BLaER1 (cell line): ENCODE measurements around the gene PRR36.

Experiments
- H3K27ac ChIP-seq: shearing (Covaris generic); formaldehyde crosslinking; 2 replicates; pipeline ENCODE4 v1.8.1; 2022
- H3K27me3 ChIP-seq: shearing (Covaris generic); formaldehyde crosslinking; 2 replicates; pipeline ENCODE4 v1.8.1; 2022
- H3K36me3 ChIP-seq: shearing (Covaris generic); formaldehyde crosslinking; 2 replicates; pipeline ENCODE4 v1.8.1; 2022
- H3K4me1 ChIP-seq: shearing (Covaris generic); formaldehyde crosslinking; 2 replicates; pipeline ENCODE4 v1.8.1; 2022
- H3K4me2 ChIP-seq: shearing (Covaris generic); formaldehyde crosslinking; 2 replicates; pipeline ENCODE4 v1.8.1; 2022
- H3K4me3 ChIP-seq: shearing (Covaris generic); formaldehyde crosslinking; 2 replicates; pipeline ENCODE4 v1.8.1; 2022
- H3K9ac ChIP-seq: shearing (Covaris generic); formaldehyde crosslinking; 2 replicates; pipeline ENCODE4 v1.8.1; 2022
- H3K9me3 ChIP-seq: shearing (Covaris generic); formaldehyde crosslinking; 2 replicates; pipeline ENCODE4 v1.8.1; 2022
- H4K20me1 ChIP-seq: shearing (Covaris generic); formaldehyde crosslinking; 2 replicates; pipeline ENCODE4 v1.8.1; 2022
- Cebpa-rat ChIP-seq: shearing (Covaris generic); IDR thresholded peaks from 2 replicates; pipeline ENCODE4 v1.8.1; 2022

Gene PRR36

DNA sequence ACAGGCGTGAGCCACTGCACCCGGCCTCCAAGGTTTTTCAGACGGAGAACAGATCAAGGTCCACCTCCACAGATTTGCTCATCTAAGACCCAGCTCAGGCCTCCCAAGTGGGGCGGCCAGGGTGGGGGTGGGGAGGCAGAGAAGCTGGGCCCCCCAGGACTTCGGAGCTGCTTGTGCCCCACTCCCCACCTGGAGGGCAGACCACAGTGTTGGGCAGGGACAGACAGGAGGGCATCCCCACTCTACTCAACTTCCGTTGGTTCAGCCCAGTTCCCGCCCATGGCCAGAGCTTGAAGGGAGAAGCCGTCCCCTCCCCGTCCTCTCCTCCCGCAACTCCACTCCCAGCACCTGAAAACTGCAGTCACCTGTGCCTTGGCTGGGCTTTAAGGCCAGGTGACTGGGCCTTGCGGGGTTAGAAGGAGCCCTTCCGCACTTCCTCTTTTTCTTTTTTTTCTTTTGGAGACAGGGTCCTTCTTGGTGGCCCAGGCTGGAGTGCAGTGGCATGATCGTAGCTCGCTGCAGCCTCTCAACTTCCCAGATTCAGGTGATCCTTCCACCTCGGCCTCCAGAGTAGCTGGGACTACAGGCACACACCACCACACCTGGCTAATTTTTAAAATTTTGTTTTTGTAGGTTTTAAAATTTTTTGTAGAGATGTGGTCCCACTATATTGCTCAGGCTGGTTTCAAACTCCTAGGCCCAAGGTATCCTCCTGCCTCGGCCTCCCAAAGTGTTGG is 13.4 kb upstream of the PRR36 start:
- Histone ChIP-seq H3K4me1 (peaks cover 31% of the 10 kb centered on the region), H3K4me3 (no peak overlapping the region), H3K4me2 (no peak overlapping the region), H3K9me3 (no peaks in the 10 kb centered on the region), H3K27ac (no peak overlapping the region), H3K27me3 (peaks cover 17% of the 10 kb centered on the region; the same call in 1 of the 2 replicates), H3K9ac (no peak overlapping the region), H3K36me3 (no peaks in the 10 kb centered on the region), H4K20me1 (no peaks in the 10 kb centered on the region)
- TF ChIP-seq Cebpa-rat = no peak

DNA sequence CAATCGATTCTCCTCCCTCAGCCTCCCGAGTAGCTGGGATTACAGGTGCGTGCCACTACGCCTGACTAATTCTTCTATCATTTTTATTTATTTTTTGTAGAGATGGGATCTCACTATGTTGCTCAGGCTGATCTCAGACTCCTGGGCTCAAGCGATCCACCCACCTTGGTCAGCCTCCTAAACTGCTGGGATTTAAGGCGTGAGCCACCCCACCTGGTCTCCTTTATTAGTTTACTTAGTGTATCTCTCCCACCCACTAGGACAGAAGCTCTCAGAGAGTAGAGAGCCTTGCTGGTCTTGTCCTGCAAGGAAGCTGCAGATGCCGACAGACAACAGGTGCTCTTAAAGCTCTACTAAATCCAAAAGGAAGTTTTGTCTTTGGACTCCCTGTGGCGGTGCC is 11.6 kb upstream of the PRR36 start:
- Histone ChIP-seq H3K9ac (no peak overlapping the region), H4K20me1 (no peaks in the 10 kb centered on the region), H3K27ac (no peak overlapping the region), H3K27me3 (peaks cover 17% of the 10 kb centered on the region; the same call in 1 of the 2 replicates), H3K9me3 (no peaks in the 10 kb centered on the region), H3K4me1 (peaks cover 13% of the 10 kb centered on the region), H3K36me3 (no peaks in the 10 kb centered on the region), H3K4me3 (no peak overlapping the region), H3K4me2 (no peak overlapping the region)
- no peak for TF ChIP-seq Cebpa-rat

DNA sequence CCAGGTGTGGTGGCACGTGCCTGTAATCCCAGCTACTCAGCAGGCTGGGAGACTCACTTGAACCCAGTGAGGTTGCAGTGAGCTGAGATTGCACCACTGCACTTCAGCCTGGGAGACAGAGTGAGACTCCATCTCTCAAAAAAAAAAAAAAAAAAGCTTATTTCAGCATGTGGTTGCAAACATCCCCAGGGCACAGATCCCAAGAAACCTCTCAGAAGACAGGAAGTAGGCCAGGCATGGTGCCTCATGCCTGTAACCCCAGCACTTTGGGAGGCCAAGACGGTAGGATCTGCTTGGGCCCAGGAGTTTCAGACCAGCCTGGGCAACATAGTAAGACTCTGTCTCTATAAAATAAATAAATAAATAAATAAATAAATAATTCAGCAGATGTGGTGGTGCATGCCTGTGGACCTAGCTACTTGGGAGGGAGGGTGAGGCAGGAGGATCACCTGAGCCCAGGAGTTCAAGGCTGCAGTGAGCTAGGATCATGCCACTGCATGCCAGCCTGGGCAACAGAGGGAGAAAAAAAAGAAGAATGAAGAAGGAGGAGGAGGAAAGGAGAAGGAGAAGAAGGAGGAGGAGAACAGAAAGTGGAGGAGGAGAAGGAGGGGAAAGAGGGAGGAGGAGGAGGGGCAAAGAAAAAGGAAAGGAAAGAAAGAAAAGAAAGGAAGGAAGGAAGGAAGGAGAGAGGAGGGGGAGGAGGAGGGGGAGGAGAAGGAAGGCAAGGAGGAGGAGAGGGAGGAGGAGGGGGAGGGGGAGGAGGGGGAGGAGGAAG is 9.8 kb upstream of the PRR36 start:
- H3K9me3 ChIP-seq = no peaks in the 10 kb centered on the region
- H3K27ac ChIP-seq = no peak overlapping the region

DNA sequence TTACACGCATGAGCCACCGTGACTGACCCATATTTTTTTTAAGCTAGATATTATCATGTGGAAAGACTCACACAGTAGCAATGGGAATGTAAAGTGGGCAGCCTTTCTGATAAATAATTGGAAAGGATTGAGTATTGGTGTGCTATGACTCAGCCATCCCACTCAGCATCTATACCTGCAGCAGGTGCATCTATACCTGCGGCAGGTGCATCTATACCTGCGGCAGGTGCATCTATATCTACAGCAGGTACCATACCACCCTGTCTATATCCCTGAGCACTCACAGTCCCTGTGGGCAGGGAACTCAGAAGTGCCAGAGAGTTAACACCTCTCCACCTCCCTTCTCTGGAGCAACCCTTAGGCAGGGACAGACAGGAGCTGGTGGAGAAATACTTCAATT is 8.9 kb upstream of the PRR36 start:
- Histone ChIP-seq H3K9ac (no peak overlapping the region), H4K20me1 (no peaks in the 10 kb centered on the region), H3K27me3 (peaks cover 6% of the 10 kb centered on the region; the same call in 1 of the 2 replicates), H3K4me3 (no peak overlapping the region), H3K27ac (no peak overlapping the region), H3K9me3 (no peaks in the 10 kb centered on the region), H3K36me3 (no peaks in the 10 kb centered on the region), H3K4me2 (no peak overlapping the region), H3K4me1 (peaks cover 28% of the 10 kb centered on the region)
- TF ChIP-seq Cebpa-rat = no peak

More for the DNA sequence above, 9.8 kb upstream of the PRR36 start:
- peaks cover 14% of the 10 kb centered on the region; the same call in 1 of the 2 replicates for H3K27me3 ChIP-seq
- no peak overlapping the region for H3K4me3 ChIP-seq
- no peaks in the 10 kb centered on the region for H3K36me3 ChIP-seq
- H3K4me2 ChIP-seq = peak overlapping the region; percentile 30
- TF ChIP-seq Cebpa-rat = no peak
- no peak overlapping the region for H3K9ac ChIP-seq
- H4K20me1 ChIP-seq = no peaks in the 10 kb centered on the region
- H3K4me1 ChIP-seq = peaks cover 23% of the 10 kb centered on the region

DNA sequence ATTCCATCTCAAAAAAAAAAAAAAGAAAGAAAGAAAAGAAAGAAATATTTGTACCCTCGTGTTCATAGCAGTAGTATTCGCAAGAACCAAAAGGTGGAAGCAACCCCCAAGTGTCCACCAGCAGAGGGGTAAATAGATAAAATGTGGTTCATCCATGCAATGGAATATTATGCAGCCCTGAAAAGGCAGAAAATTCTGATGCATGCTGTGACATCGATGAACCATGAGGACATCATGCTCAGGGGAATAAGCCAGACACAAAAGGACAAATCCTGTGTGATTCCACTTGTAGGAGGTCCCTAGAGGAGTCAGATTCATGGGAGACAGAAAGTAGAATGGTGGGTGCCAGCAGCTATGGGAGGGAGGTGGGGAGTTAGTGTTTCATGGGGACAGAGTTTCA is 7.7 kb upstream of the PRR36 start:
- H3K9ac ChIP-seq = no peak overlapping the region
- H3K27me3 ChIP-seq = no peaks in the 10 kb centered on the region
- no peaks in the 10 kb centered on the region for H3K9me3 ChIP-seq
- no peak overlapping the region for H3K27ac ChIP-seq
- H3K4me2 ChIP-seq = no peak overlapping the region
- H3K36me3 ChIP-seq = no peaks in the 10 kb centered on the region
- no peaks in the 10 kb centered on the region for H4K20me1 ChIP-seq
- H3K4me1 ChIP-seq = peaks cover 28% of the 10 kb centered on the region
- TF ChIP-seq Cebpa-rat = no peak
- H3K4me3 ChIP-seq = no peak overlapping the region

DNA sequence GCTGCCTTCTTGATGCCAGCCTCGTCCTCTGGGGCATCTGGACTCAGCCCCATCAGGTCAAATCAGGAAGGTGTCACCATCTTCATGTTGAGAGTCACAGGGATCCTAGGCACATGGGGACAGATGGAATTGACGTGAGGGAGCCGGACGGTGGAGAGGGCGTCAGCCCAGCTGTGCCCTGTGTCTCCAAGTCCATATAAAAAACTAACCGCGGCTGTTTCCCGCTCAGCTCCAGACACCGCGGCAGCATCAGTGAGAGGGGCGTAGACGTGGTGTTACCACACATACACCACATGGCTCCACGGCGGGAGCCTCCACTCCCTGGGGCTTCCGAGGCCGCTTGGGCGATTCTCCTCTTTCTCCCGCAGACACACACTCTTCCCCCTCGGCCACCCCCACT is 5.6 kb upstream of the PRR36 start:
- no peak for TF ChIP-seq Cebpa-rat

DNA sequence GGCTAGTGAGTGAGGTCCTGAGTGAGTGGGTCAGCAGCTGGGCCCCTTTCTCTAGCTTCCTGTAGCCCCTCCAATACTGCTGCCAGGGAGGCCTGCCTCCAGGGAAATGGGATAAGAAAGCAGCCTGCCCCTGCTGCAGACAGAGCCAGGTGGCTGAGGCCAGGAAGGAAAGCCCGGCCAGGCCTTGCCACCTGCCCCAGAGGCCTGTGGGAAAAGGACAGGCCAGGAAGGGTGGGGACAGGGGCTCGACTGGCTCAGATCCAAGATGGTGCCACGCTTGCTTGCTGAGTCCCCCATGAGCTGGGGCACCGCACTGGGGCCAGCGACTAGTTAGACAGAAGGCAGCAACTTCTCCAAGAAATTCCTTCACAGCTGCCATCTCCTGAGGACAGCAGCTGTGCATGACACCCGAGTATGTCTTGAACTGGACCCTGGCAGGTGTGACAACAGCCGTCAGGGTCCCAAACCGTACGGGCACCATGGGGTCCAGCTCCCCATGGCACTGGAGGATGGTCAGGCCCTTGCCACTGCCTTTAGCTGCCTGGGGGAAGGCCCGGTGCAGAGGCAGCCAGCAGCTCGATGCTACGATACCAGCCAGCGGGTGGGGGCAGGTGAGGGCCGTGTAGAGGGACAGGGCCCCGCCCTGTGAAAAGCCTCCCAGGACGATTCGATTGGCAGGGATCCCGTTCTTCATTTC is 5.1 kb upstream of the PRR36 start:
- H3K4me3 ChIP-seq = no peak overlapping the region

More for the DNA sequence above, 5.6 kb upstream of the PRR36 start:
- Histone ChIP-seq H3K4me3 (no peak overlapping the region), H3K27me3 (no peaks in the 10 kb centered on the region), H3K27ac (no peak overlapping the region), H3K36me3 (no peaks in the 10 kb centered on the region), H3K4me2 (peak overlapping the region; percentile 52; the same call in 1 of the 2 replicates), H4K20me1 (no peaks in the 10 kb centered on the region), H3K9me3 (no peaks in the 10 kb centered on the region), H3K9ac (no peak overlapping the region), H3K4me1 (peaks cover 34% of the 10 kb centered on the region)

DNA sequence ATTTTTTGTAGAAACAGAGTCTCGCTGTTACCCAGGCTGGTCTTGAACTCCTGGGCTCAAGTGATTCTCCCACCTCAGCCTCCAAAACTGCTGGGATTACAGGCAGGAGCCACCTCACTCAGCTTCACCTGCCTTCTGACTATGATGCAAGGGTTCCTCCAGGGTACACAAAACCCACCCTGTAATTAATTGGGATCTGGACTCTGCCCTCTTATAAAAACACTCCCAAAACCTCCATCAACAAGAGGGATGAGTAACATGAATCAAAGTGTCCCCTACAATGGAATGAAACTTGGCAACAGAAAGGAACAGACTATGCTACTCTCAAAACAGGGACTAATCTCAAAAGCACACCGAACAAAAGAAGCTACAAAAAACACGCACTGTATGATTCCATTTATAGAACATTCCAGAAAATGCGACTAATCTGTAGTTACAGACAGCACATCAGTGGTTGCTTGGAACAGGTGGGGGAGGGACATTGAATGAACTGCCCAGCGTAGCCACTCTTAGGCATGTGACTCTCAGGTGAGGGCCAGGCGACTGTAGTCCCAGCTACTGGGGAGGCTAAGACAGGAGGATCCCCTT is 3.2 kb upstream of the PRR36 start:
- no peak overlapping the region for H3K9ac ChIP-seq
- peaks cover 42% of the 10 kb centered on the region for H3K4me1 ChIP-seq
- H3K4me3 ChIP-seq = no peak overlapping the region
- no peaks in the 10 kb centered on the region for H3K9me3 ChIP-seq
- no peaks in the 10 kb centered on the region for H3K36me3 ChIP-seq
- H3K4me2 ChIP-seq = no peak overlapping the region
- no peaks in the 10 kb centered on the region for H3K27me3 ChIP-seq
- TF ChIP-seq Cebpa-rat = no peak
- no peak overlapping the region for H3K27ac ChIP-seq
- H4K20me1 ChIP-seq = peaks cover 10% of the 10 kb centered on the region

More for the DNA sequence above, 5.1 kb upstream of the PRR36 start:
- Histone ChIP-seq H3K27ac (peak overlapping the region; percentile 63), H3K36me3 (no peaks in the 10 kb centered on the region), H3K9me3 (no peaks in the 10 kb centered on the region), H3K4me1 (peaks cover 40% of the 10 kb centered on the region), H3K9ac (no peak overlapping the region), H3K27me3 (no peaks in the 10 kb centered on the region), H3K4me2 (peak overlapping the region; percentile 52), H4K20me1 (no peaks in the 10 kb centered on the region)
- no peak for TF ChIP-seq Cebpa-rat

DNA sequence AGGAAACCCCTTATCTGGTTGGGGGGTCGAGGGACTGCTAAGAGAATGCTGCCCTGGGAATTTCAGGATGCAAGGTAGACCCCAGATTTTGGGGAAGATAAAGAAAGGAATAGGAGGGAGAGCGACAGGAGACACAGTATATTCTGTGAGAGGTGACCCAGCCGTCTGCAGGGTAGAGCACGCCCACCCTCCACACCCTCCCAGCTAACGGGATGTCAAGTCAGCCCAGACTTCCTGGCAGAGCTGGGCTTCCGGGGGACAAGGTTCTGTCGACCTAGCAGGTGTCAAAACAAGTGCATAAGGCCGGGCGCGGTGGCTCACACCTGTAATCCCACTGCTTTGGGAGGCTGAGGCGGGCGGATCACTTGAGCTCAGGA is 695 bp upstream of the PRR36 start:
- no peak for TF ChIP-seq Cebpa-rat
- Histone ChIP-seq H3K4me3 (peak overlapping the region; percentile 81), H3K4me2 (peak overlapping the region; percentile 91), H3K27ac (peak overlapping the region; percentile 89), H3K4me1 (peaks cover 58% of the 10 kb centered on the region), H3K9me3 (no peaks in the 10 kb centered on the region), H3K36me3 (no peaks in the 10 kb centered on the region), H3K9ac (peak overlapping the region; percentile 85; the same call in 1 of the 2 replicates), H4K20me1 (peaks cover 25% of the 10 kb centered on the region), H3K27me3 (no peaks in the 10 kb centered on the region)
